ENCODE data around the gene PARP15.

Gene PARP15

GRCh38 chr3:122609798-122610559 is 32.5 kb downstream of the PARP15 start:
- Mint-ChIP-seq H3K4me3 (peak overlapping the region; percentile 0 to 21), H3K27ac (peak overlapping the region; percentile 52 to 96), H3K36me3 (ENCODE audit: insufficient read depth) (peaks cover 27% of the 10 kb centered on the region), H3K4me1 (ENCODE audit: low read depth in 2 of 2) (peaks cover 8 to 27% of the 10 kb centered on the region in 2 donors), H3K9me3 (no peaks in the 10 kb centered on the region), H3K27me3 (no peaks in the 10 kb centered on the region)
- ATAC-seq (replicated peaks) (peak; percentile 91), DNase-seq (no peak)

GRCh38 chr3:122612696-122613095 is 35.2 kb downstream of the PARP15 start:
- H3K27me3 Mint-ChIP-seq: no peaks in the 10 kb centered on the region
- H3K4me3 Mint-ChIP-seq: no peak overlapping the region
- H3K36me3 Mint-ChIP-seq (ENCODE audit: insufficient read depth): peaks cover 28% of the 10 kb centered on the region
- ATAC-seq (replicated peaks): no peak
- peaks cover 6 to 24% of the 10 kb centered on the region in 2 donors for H3K4me1 Mint-ChIP-seq (ENCODE audit: low read depth in 2 of 2)
- DNase-seq: no peak
- H3K9me3 Mint-ChIP-seq: no peaks in the 10 kb centered on the region
- peak overlapping the region in 1 of 2 donors; percentile 46 for H3K27ac Mint-ChIP-seq

- Mint-ChIP-seq H3K36me3 (ENCODE audit: insufficient read depth) (peaks cover 29% of the 10 kb centered on the region), H3K27me3 (no peaks in the 10 kb centered on the region), H3K27ac (peak overlapping the region in 1 of 2 donors; percentile 23), H3K9me3 (no peaks in the 10 kb centered on the region), H3K4me3 (no peak overlapping the region), H3K4me1 (ENCODE audit: low read depth in 2 of 2) (peaks cover 1 to 5% of the 10 kb centered on the region in 2 donors)
- DNase-seq (no peak), ATAC-seq (replicated peaks) (no peak)
These were observed 37.9 kb downstream of the PARP15 start for GRCh38 chr3:122615303-122615702.

DNA sequence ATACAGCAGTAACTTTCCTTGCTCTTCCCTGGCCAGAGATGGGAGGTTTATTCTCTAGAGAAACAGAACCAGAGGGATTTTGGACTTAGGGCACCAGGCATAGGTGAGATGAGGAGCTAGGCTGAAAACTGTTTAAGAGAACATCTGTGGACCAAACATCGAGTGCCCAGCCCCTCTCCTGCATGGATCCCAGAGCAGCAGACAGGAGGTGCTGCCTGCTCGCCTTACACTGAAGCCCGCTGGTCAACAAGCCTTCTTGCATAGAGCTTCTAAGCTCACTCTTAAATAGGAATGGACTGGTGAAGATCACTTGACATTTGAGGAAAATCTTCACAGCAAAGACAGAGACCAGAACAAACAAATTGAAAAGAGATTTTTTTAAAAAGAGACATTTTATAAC is 41.2 kb downstream of the PARP15 start:
- H3K27ac Mint-ChIP-seq: peak overlapping the region in 1 of 2 donors; percentile 44
- peaks cover 33% of the 10 kb centered on the region for H3K36me3 Mint-ChIP-seq (ENCODE audit: insufficient read depth)

GRCh38 chr3:122619040-122619439 is 41.6 kb downstream of the PARP15 start:
- no peak for ATAC-seq (replicated peaks)
- DNase-seq: no peak
- Mint-ChIP-seq H3K27ac (no peak overlapping the region), H3K36me3 (ENCODE audit: insufficient read depth) (peaks cover 31% of the 10 kb centered on the region), H3K9me3 (no peaks in the 10 kb centered on the region), H3K4me1 (ENCODE audit: low read depth in 2 of 2) (no peaks in the 10 kb centered on the region), H3K4me3 (no peak overlapping the region), H3K27me3 (no peaks in the 10 kb centered on the region)

More for the DNA sequence above, 41.2 kb downstream of the PARP15 start:
- no peaks in the 10 kb centered on the region for H3K4me1 Mint-ChIP-seq (ENCODE audit: low read depth in 2 of 2)
- no peaks in the 10 kb centered on the region for H3K9me3 Mint-ChIP-seq
- ATAC-seq (replicated peaks) (no peak), DNase-seq (no peak)
- no peaks in the 10 kb centered on the region for H3K27me3 Mint-ChIP-seq
- H3K4me3 Mint-ChIP-seq: no peak overlapping the region

- H3K4me1 Mint-ChIP-seq (ENCODE audit: low read depth in 2 of 2): peaks cover 0 to 3% of the 10 kb centered on the region in 2 donors
- H3K27ac Mint-ChIP-seq: no peak overlapping the region
- peaks cover 25% of the 10 kb centered on the region for H3K36me3 Mint-ChIP-seq (ENCODE audit: insufficient read depth)
- no peak for ATAC-seq (replicated peaks)
- no peak overlapping the region for H3K4me3 Mint-ChIP-seq
- DNase-seq: no peak
- H3K9me3 Mint-ChIP-seq: no peaks in the 10 kb centered on the region
- H3K27me3 Mint-ChIP-seq: no peaks in the 10 kb centered on the region
These were observed 42.9 kb downstream of the PARP15 start for GRCh38 chr3:122620399-122620798.

GRCh38 chr3:122621112-122621511 is 43.7 kb downstream of the PARP15 start:
- H3K27me3 Mint-ChIP-seq: no peaks in the 10 kb centered on the region
- H3K36me3 Mint-ChIP-seq (ENCODE audit: insufficient read depth): peaks cover 28% of the 10 kb centered on the region
- H3K27ac Mint-ChIP-seq: no peak overlapping the region
- DNase-seq (no peak), ATAC-seq (replicated peaks) (no peak)
- peaks cover 0 to 3% of the 10 kb centered on the region in 2 donors for H3K4me1 Mint-ChIP-seq (ENCODE audit: low read depth in 2 of 2)
- no peaks in the 10 kb centered on the region for H3K9me3 Mint-ChIP-seq
- H3K4me3 Mint-ChIP-seq: no peak overlapping the region

- no peaks in the 10 kb centered on the region for H3K27me3 Mint-ChIP-seq
- ATAC-seq (replicated peaks) (no peak), DNase-seq (no peak)
- peaks cover 46% of the 10 kb centered on the region for H3K36me3 Mint-ChIP-seq (ENCODE audit: insufficient read depth)
- no peak overlapping the region for H3K4me3 Mint-ChIP-seq
- H3K9me3 Mint-ChIP-seq: no peaks in the 10 kb centered on the region
- H3K27ac Mint-ChIP-seq: peak overlapping the region in 1 of 2 donors; percentile 7
- H3K4me1 Mint-ChIP-seq (ENCODE audit: low read depth in 2 of 2): peaks cover 2 to 3% of the 10 kb centered on the region in 2 donors
These were observed 45.8 kb downstream of the PARP15 start for GRCh38 chr3:122623031-122623829.

GRCh38 chr3:122626515-122627180 is 49.2 kb downstream of the PARP15 start:
- no peak for ATAC-seq (replicated peaks)
- peaks cover 39% of the 10 kb centered on the region for H3K36me3 Mint-ChIP-seq (ENCODE audit: insufficient read depth)
- H3K27me3 Mint-ChIP-seq: no peaks in the 10 kb centered on the region
- no peak overlapping the region for H3K4me3 Mint-ChIP-seq
- no peaks in the 10 kb centered on the region for H3K9me3 Mint-ChIP-seq
- peak overlapping the region in 1 of 2 donors; percentile 36 for H3K27ac Mint-ChIP-seq
- H3K4me1 Mint-ChIP-seq (ENCODE audit: low read depth in 2 of 2): peaks cover 2 to 3% of the 10 kb centered on the region in 2 donors
- DNase-seq: no peak

GRCh38 chr3:122627301-122627700 is 49.9 kb downstream of the PARP15 start:
- ATAC-seq (replicated peaks) (no peak), DNase-seq (no peak)
- peaks cover 2 to 3% of the 10 kb centered on the region in 2 donors for H3K4me1 Mint-ChIP-seq (ENCODE audit: low read depth in 2 of 2)
- no peak overlapping the region for H3K4me3 Mint-ChIP-seq
- H3K9me3 Mint-ChIP-seq: no peaks in the 10 kb centered on the region
- peaks cover 40% of the 10 kb centered on the region for H3K36me3 Mint-ChIP-seq (ENCODE audit: insufficient read depth)
- H3K27me3 Mint-ChIP-seq: no peaks in the 10 kb centered on the region
- peak overlapping the region in 1 of 2 donors; percentile 36 for H3K27ac Mint-ChIP-seq

DNA sequence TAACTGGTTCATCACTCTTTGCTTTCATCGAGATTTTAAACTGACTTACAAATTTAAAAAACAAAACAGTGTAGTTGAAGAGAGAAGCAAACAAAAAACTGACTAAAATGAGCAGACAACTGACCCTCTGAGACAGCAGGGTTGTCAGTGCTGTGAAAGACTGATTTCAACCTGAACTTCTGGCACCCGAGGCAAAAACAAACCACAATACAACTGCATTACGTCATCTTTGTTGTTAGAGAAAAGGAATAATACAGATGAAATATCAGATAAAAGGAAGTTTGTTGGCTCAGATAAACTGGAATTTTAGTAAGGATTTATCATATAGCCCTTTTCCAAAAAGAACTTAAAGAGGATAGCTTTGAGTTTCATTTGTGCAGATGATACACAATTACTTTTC is 51.1 kb downstream of the PARP15 start:
- Mint-ChIP-seq H3K9me3 (no peaks in the 10 kb centered on the region), H3K4me3 (no peak overlapping the region), H3K4me1 (ENCODE audit: low read depth in 2 of 2) (peaks cover 2 to 3% of the 10 kb centered on the region in 2 donors), H3K27me3 (no peaks in the 10 kb centered on the region), H3K36me3 (ENCODE audit: insufficient read depth) (peaks cover 33% of the 10 kb centered on the region), H3K27ac (peak overlapping the region in 1 of 2 donors; percentile 20)
- no peak for ATAC-seq (replicated peaks)
- no peak for DNase-seq

DNA sequence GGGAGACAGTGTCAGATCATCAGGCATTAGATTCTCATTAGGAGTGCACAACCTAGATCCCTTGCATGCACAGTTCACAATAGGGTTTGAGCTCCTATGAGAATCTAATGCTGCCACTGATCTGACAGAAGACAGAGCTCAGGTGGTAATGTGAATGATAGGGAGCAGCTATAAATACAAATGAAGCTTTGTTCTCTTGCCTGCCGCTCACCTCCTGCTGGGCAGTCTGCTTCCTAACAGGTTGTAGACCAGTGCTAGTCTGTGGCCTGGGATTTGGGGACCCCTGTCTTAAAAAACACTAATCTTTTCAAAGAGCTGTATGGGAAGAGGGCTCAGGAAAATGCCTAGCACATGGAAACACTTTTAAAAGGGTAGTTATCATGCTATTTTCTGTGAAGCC is 52.3 kb downstream of the PARP15 start:
- no peak for DNase-seq
- Mint-ChIP-seq H3K9me3 (no peaks in the 10 kb centered on the region), H3K4me1 (ENCODE audit: low read depth in 2 of 2) (peaks cover 3 to 5% of the 10 kb centered on the region in 2 donors), H3K27ac (peak overlapping the region in 1 of 2 donors; percentile 35), H3K27me3 (no peaks in the 10 kb centered on the region), H3K36me3 (ENCODE audit: insufficient read depth) (peaks cover 37% of the 10 kb centered on the region), H3K4me3 (no peak overlapping the region)
- ATAC-seq (replicated peaks): no peak

- ATAC-seq (replicated peaks) (no peak), DNase-seq (no peak)
- no peak overlapping the region for H3K4me3 Mint-ChIP-seq
- no peaks in the 10 kb centered on the region for H3K27me3 Mint-ChIP-seq
- H3K36me3 Mint-ChIP-seq (ENCODE audit: insufficient read depth): peaks cover 17% of the 10 kb centered on the region
- H3K4me1 Mint-ChIP-seq (ENCODE audit: low read depth in 2 of 2): peaks cover 0 to 3% of the 10 kb centered on the region in 2 donors
- H3K27ac Mint-ChIP-seq: no peak overlapping the region
- H3K9me3 Mint-ChIP-seq: no peaks in the 10 kb centered on the region
These were observed 58.3 kb downstream of the PARP15 start for GRCh38 chr3:122635789-122636188.

Data from effector memory CD8-positive, alpha-beta T cell (primary cell).